HepG2 (cell line): ENCODE results near the gene VWA7. TPM values are rescaled to one million over a fixed set of nuclear protein-coding genes. Genes with fewer than 3 reads are reported as not detected.

Source experiments
- ARNT2 ChIP-seq: sonication (generic); formaldehyde crosslinking; IDR thresholded peaks from 2 replicates; pipeline ENCODE4 v1.8.0; 2022; ENCODE audit warnings: mild to moderate bottlenecking, low read depth, missing genetic modification reagents, moderate library complexity
- DRAP1 ChIP-seq: IDR thresholded peaks from 2 replicates; pipeline ENCODE4 v1.6.1; 2016; ENCODE audit warnings: missing genetic modification reagents, missing compliant biosample characterization
- FOSL2 ChIP-seq: sonication (generic); formaldehyde crosslinking; IDR thresholded peaks from 2 replicates; pipeline ENCODE4 v1.4.0; 2020; ENCODE audit warnings: missing genetic modification reagents
- FOXP4 ChIP-seq: sonication (generic); formaldehyde crosslinking; IDR thresholded peaks from 2 replicates; pipeline ENCODE4 v1.4.0; 2020; ENCODE audit warnings: missing genetic modification reagents
- MXI1 ChIP-seq: IDR thresholded peaks from 3 replicates; pipeline ENCODE4 v1.6.1; 2012; ENCODE audit warnings: low read depth, low read length, inconsistent platforms, borderline replicate concordance
- MYC ChIP-seq: sonication (generic); formaldehyde crosslinking; IDR thresholded peaks from 2 replicates; pipeline ENCODE4 v1.9.0; 2021; ENCODE audit warnings: missing genetic modification reagents, borderline replicate concordance
- POLR2AphosphoS2 ChIP-seq: IDR thresholded peaks from 2 replicates; pipeline ENCODE4 v1.6.1; 2011; ENCODE audit warnings: low read depth, low read length, improper control_type of control experiment
- POLR2AphosphoS5 ChIP-seq: IDR thresholded peaks from 2 replicates; pipeline ENCODE4 v1.6.1; 2012; ENCODE audit warnings: low read depth, low read length
- RFX3 ChIP-seq: IDR thresholded peaks from 2 replicates; pipeline ENCODE4 v1.6.1; 2016; ENCODE audit warnings: missing biosample characterization, missing genetic modification reagents
- SALL2 ChIP-seq: sonication (generic); formaldehyde crosslinking; IDR thresholded peaks from 2 replicates; pipeline ENCODE4 v1.8.1; 2023; ENCODE audit warnings: mild to moderate bottlenecking, missing genetic modification reagents, inconsistent platforms
- SNAPC2 ChIP-seq: sonication (generic); formaldehyde crosslinking; IDR thresholded peaks from 2 replicates; pipeline ENCODE4 v1.8.1; 2022; ENCODE audit warnings: mild to moderate bottlenecking, missing genetic modification reagents
- TAF1 ChIP-seq: sonication (generic); formaldehyde crosslinking; IDR thresholded peaks from 2 replicates; pipeline ENCODE4 v1.4.0; 2020; ENCODE audit warnings: missing genetic modification reagents
- THAP11 ChIP-seq: IDR thresholded peaks from 2 replicates; pipeline ENCODE4 v1.6.1; 2016; ENCODE audit warnings: missing biosample characterization, missing genetic modification reagents
- ZMYM2 ChIP-seq: sonication (generic); formaldehyde crosslinking; IDR thresholded peaks from 2 replicates; pipeline ENCODE4 v1.8.0; 2022; ENCODE audit warnings: mild to moderate bottlenecking, missing genetic modification reagents
- ZNF280D ChIP-seq: sonication (generic); formaldehyde crosslinking; IDR thresholded peaks from 2 replicates; pipeline ENCODE4 v1.5.1; 2020; ENCODE audit warnings: mild to moderate bottlenecking, missing genetic modification reagents
- ZNF543 ChIP-seq: sonication (generic); formaldehyde crosslinking; IDR thresholded peaks from 2 replicates; pipeline ENCODE4 v1.4.0; 2020; ENCODE audit warnings: mild to moderate bottlenecking, missing genetic modification reagents
- ZNF546 ChIP-seq: sonication (generic); formaldehyde crosslinking; conservative IDR thresholded peaks from 2 replicates; pipeline ENCODE4 v1.8.1; 2023; ENCODE audit warnings: mild to moderate bottlenecking, missing genetic modification reagents
- ZNF644 ChIP-seq: IDR thresholded peaks from 2 replicates; pipeline ENCODE4 v1.6.1; 2016; ENCODE audit warnings: low read depth
- ZNF83 ChIP-seq: sonication (generic); formaldehyde crosslinking; IDR thresholded peaks from 2 replicates; pipeline ENCODE4 v1.4.0; 2020; ENCODE audit warnings: missing genetic modification reagents, mild to moderate bottlenecking, borderline replicate concordance
- polyA plus RNA-seq, 8 experiments: library from polyadenylated mRNA; depleted of rRNA in 3 of 8; stranded (reverse) in 7 of 8; unstranded in 1 of 8; fragments of >200 nt; fragmentation: Illumina TruSeq in 4 of 8; extraction: Trizol in 4 of 8; gene quantifications; 2 replicates each; pipeline versions ENCODE4 v1.2.1 to v1.2.3, GENCODE V29; 2011 to 2016; ENCODE audit warnings: low read depth in 4 of 8, missing spikeins in 1 of 8, mixed read lengths in 1 of 8; ENCODE audit not compliant: insufficient read depth in 1 of 8
- total RNA-seq, 5 experiments: library from RNA; depleted of rRNA; stranded (reverse); fragments of >200 nt; fragmentation: Illumina TruSeq; extraction: Trizol; gene quantifications; 2 replicates each; pipeline ENCODE4 v1.2.3, GENCODE V29; 2016; ENCODE audit warnings: low read depth in 1 of 5
- TF ChIP-seq, protein P1 (sequence below): sonication (generic); formaldehyde crosslinking; conservative IDR thresholded peaks from 2 replicates; pipeline ENCODE4 v1.4.0; 2020; ENCODE audit warnings: mild to moderate bottlenecking, missing genetic modification reagents, moderate library complexity

The VWA7 gene
- total and polyA plus RNA-seq, 2 of the 13 experiments (the other 11 are each of a cell fraction or from before 2014, with no cell fraction given): 0.86 to 3.3 TPM

- TF ChIP-seq ZNF280D (CRISPR knock-in tag) (no peak; the same call in 1 of the 2 replicates), TAF1 (CRISPR knock-in tag) (peak; percentile 46; the same call in 1 of the 2 replicates), ZNF83 (CRISPR knock-in tag) (0 out of 2 replicates have a peak, but pooled peaks have one; percentile 10), MXI1 (peak; percentile 75; the same call in 1 of the 3 replicates), MYC (CRISPR knock-in tag) (peak; percentile 57; the same call in 1 of the 2 replicates), ZNF546 (0 out of 2 replicates have a peak, but pooled peaks have one; percentile 40), ARNT2 (CRISPR knock-in tag) (no peak), SNAPC2 (CRISPR knock-in tag) (no peak), POLR2AphosphoS2 (peak; percentile 79; the same call in 1 of the 2 replicates), SALL2 (CRISPR knock-in tag) (0 out of 2 replicates have a peak, but pooled peaks have one; percentile 53), ZNF543 (0 out of 2 replicates have a peak, but pooled peaks have one; percentile 3), POLR2AphosphoS5 (peak; percentile 73), ZMYM2 (no peak), DRAP1 (CRISPR knock-in tag) (peak; percentile 84; the same call in 1 of the 2 replicates), FOXP4 (peak; percentile 86), RFX3 (peak; percentile 93), ZNF644 (0 out of 2 replicates have a peak, but pooled peaks have one; percentile 46), THAP11 (CRISPR knock-in tag) (peak; percentile 69), FOSL2 (peak; percentile 60)
- TF ChIP-seq, protein P1, sequence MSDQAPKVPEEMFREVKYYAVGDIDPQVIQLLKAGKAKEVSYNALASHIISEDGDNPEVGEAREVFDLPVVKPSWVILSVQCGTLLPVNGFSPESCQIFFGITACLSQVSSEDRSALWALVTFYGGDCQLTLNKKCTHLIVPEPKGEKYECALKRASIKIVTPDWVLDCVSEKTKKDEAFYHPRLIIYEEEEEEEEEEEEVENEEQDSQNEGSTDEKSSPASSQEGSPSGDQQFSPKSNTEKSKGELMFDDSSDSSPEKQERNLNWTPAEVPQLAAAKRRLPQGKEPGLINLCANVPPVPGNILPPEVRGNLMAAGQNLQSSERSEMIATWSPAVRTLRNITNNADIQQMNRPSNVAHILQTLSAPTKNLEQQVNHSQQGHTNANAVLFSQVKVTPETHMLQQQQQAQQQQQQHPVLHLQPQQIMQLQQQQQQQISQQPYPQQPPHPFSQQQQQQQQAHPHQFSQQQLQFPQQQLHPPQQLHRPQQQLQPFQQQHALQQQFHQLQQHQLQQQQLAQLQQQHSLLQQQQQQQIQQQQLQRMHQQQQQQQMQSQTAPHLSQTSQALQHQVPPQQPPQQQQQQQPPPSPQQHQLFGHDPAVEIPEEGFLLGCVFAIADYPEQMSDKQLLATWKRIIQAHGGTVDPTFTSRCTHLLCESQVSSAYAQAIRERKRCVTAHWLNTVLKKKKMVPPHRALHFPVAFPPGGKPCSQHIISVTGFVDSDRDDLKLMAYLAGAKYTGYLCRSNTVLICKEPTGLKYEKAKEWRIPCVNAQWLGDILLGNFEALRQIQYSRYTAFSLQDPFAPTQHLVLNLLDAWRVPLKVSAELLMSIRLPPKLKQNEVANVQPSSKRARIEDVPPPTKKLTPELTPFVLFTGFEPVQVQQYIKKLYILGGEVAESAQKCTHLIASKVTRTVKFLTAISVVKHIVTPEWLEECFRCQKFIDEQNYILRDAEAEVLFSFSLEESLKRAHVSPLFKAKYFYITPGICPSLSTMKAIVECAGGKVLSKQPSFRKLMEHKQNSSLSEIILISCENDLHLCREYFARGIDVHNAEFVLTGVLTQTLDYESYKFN: peak; percentile 100
These were observed 39.7 kb downstream of the VWA7 start (continued) for GRCh38 chr6:31737315-31737990.
